GM20431 (cell line): ENCODE data around the gene STT3B.

Experiments used
- in situ Hi-C: fragments of 300-500 bp; cut with MseI, MboI; formaldehyde crosslinking; loops from one replicate; pipeline ENCODE4 v1.15.0; 2020; ENCODE audit warnings: low sequenced_read_pairs; ENCODE audit not compliant: unreplicated experiment

The STT3B gene

DNA sequence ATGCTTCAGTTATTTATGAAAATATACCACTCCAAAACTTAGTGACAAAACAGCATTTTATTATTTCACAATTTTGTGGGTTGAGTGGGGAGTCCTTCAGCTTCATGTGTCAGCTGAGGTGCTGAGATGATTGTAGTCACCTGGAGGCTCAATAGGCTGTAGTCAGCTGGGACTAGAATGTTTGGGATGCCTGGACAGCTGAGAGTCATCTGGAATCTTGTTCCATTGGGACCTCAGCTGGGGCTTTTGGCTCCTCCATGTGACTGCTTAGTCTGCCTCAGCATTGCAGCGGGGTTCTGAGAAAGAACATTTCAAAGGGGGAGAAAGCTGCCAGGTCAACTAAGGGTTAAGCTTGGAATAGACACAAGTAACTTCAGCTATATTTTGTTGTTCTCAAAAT is 13.4 kb downstream of the STT3B start:
- in situ Hi-C loops, result no loop called here

DNA sequence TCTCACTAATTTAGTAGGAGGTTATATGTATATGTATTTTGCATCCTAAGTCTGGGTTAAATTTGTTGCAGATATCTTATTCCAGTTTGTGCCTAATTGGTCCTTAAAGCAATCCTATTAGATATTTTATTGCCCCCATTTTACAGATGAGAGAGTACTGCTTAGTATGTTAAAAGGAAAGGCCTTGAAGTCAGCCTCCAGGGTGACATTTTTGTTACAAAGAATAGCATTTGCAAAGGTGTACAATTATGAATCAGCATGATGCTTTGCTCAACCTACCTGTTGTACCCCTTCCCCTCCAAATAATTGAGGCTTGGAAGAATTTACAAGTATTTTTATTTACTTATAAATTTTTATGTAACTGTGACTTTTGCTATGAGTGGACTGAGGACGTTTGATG is 14.0 kb downstream of the STT3B start:
- in situ Hi-C loops, result no loop called here

DNA sequence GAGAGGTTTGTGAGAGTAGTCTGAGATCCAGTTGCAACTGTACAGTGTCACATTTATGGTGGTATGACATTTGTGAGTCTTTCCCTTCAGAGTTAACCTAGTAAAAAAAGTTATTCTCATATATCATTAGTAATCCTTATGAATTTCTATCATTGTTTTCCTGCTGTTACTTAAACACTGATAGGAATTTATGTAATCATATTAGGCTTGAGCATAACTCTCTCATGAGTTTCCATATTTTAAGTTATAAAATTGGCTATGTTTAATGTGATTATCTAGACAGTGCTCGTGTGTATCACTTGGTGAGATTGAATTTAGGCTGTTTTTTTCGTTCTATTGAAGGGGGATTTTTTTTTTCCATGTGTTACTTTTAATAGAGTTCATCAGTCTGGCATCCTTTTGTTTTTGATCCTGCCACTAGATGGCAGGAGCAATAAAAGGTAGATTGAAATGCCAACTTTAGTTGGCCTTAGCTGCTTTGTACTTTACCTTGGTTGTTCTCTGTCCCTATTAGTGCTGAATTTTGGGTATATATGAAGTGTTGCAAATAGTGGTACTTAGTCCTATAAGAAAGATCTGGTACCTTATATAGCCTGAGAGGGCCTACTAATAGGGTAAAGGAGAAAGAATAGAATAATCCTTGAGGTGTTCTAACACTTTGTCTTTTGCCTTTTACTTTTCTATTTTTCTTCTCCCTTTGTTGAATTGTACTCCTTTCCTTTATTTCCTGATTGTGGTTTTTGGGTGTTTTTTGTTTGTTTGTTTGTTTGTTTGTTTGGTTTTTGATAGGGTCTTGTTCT is 17.9 kb downstream of the STT3B start:
- in situ Hi-C loops, result no loop called here

DNA sequence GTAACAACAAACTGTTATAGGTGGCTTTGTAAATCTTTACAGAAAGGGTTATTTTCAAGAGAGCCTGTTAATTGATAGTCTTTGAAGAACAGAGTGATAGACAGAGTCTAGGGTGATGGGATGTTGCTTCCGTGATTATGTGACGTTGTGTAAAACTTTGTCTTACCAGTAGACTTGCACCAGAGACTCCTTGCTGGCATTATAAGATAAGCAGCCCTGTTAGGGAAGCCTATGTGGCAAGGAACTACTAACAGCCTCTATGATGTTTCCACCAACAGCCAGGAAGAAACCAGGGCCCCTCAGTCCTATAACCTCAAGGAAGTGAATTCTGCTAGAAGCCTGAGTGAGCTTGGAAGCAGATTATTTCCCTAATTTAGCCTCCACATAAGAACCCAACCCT is 18.9 kb downstream of the STT3B start:
- in situ Hi-C loops, result no loop called here

DNA sequence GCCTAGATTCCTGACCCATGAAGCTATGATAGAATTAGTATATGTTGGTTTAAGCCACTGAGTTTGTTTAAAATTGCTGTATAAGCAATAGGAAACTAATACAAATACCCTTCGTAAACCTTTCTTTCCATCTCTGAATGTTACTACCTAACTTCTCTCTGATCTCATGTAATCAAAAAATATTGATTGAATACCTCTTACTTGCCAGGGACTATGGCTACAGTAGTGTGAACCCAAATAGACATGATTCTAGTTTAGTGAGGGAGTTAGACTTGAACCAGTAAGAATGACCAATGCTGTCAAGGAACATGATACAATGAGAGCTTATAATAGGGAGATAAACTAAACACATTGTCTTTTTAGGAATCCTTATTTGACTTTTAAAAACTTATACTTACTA is 19.4 kb downstream of the STT3B start:
- in situ Hi-C loops, result no loop called here

DNA sequence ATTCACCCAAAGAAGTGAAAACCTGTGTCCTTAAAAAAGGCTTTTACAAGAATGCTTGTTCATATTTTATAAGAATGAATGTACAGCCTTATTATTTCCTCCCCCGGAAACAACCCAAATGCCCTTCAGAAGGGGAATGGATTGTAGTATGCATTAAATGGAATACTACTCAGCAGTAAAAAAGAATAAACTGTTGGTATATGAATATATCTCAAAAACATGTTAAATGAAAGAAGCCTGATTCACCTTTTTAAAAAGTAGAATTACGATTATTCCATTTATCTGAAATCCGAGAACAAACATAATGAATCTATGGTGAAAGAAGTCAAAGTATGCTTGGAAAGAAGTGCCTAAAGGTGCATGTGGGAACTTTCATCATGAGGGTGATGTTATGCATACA is 20.5 kb downstream of the STT3B start:
- in situ Hi-C loops, result no loop called here

DNA sequence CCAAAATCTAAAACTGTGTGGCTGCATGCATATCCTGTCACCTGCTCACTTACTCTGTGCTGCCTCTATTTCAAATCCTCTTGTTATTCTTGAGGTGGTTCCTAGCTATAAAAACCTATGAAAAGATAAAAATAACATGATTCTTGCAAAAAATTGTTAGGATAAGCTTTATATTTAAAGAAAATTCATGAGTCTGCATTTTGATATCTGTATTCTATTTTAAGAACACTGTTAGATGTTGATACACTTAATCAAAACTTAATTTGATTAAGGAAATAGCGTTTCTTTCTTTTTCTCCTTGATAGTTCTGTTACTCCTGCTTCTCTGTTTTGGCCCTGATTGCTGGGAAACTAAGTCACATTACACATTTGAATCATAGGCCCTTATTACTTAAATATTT is 22.5 kb downstream of the STT3B start:
- in situ Hi-C loops, result no loop called here

DNA sequence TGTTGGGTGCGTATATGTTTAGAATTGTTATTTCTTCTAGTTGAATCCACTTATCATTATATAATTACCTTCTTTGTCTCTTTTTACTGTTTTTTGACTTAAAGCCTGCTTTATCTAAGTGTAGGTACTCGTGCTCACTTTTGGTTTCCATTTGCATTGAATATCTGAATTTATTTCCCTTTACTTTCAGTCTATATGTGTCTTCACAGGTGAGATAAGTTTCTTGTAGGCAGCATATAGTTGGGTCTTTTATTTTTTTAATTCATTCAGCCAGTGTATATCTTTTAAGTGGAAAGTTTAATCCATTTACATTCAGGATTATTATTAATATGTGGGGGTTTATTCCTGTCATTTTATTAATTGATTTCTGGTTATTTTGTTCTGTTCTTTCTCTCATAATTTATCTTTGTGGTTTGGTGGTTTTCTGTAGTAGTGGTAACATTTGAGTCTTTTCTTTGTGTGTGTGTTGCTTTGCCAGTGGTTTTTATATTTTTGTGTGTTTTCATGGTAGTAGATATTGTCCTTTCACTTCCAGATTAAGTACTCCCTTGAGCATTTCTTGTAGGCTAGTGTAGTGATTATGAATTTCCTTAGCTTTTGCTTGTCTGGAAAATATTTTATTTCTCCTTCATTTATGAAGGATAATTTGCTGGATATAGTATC is 27.3 kb downstream of the STT3B start:
- in situ Hi-C loops, result no loop called here

DNA sequence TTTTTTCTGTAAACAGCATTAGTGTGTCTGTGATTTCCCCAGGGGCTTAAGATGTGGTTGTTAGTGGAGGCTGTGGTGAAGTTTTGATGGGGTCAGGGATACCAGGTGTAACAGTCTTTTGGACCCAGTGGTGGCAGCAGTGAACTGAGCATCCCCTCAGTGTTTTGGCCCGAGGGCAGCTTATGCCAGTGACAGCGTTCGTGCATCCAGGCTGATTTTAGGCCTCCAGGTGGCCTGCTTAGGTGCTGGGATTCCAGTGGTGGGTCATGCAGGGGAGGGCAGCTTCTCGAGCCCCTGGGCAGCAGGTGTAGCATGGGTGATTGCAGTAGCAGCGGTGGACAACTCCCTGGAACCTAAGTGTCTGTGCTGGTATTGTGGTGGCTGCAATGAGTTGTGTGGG is 29.2 kb downstream of the STT3B start:
- in situ Hi-C loops, result no loop called here

DNA sequence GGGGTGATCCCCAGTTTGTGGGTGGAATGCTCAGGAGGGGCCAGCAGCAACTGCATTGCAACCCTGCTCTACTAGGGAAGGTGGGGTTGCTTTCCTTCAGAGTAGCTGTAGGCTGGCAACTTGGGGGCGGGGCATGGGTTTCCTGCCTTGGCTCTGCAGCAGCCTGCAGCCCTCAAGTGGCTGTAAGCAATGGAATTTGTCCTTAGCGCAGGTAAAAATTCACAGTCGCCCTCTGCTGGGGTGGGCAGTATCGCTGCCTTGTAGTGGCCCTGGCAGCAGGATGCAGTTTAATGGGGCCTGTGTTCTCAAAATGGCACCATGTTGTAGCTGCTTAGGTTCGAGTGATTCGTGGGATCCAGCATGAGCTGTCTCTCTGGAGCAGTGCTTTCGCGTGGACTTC is 29.8 kb downstream of the STT3B start:
- in situ Hi-C loops, result no loop called here

DNA sequence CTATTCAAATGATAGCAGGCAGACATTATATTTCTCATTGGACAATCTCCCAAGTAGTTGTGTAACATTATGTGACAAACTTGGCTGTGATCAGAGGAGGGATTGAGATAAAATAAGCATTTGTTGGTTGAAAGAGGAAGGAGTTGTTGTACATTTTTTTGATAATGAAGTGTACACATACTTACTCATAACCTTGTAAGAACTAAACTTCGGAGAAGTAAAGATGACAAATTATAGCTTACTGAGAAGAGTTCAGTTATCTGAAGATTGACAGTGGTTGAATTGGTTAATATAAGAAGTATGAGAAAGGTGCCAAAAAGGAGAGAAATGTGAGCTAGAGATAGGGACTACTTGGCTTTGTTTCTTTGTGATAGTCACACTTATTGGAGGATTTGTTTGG is 32.6 kb downstream of the STT3B start:
- in situ Hi-C loops, result no loop called here

DNA sequence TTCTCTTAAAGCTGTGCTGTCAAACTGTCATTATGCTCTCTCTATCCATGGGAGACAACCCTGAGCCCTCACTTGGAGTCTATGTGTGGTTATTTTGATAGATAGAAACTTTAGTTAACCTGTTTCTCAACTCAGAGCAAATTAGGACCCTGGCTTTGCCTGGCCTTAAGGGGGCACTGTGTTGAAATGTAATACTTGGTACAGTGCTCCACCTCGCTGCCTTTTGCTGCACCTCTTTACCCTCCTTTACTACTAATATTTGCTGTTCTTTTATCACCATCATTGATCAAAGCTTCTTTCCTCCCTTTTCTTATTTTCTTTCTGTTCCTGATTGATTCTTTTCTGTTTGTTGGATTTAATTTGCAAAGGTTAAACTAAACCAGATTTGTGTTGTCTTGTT is 34.3 kb downstream of the STT3B start:
- in situ Hi-C loops, result no loop called here

DNA sequence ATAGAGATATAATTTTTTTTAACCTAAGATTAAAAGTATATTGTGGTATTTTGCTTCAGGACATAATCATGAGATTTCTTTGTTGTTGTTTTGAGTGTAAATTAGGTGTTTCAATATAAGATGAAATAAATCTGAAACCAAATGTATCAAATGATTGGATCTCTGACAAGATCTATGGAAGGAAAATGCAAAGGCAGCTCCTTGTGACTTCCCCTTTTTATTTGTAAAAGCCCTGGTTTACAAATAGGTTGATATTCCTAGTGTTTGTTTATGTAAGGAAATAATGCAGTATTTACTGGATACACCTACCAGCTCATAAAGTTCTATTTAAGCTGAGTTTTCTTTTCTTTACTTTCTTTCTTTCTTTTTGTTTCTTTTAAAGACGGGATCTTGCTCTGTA is 35.9 kb downstream of the STT3B start:
- in situ Hi-C loops, result no loop called here

DNA sequence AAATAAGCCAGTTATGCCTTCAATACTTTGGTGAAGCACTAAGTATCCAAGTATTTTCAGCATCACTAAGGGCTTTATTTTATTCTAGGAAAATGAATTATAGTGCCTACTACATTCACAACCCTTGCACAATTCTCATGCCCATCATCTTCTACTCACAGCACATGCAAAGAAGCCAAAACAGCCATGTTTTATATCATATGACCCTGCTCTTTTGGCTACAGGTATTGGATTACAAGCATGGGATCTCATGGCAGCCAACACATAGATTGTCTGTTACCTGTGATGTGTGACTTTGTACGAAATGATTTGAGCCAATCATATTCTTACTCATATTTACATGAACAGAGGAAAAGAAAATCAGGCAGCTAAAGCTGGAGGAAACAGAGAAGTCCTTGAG is 38.6 kb downstream of the STT3B start:
- in situ Hi-C loops, result no loop called here

DNA sequence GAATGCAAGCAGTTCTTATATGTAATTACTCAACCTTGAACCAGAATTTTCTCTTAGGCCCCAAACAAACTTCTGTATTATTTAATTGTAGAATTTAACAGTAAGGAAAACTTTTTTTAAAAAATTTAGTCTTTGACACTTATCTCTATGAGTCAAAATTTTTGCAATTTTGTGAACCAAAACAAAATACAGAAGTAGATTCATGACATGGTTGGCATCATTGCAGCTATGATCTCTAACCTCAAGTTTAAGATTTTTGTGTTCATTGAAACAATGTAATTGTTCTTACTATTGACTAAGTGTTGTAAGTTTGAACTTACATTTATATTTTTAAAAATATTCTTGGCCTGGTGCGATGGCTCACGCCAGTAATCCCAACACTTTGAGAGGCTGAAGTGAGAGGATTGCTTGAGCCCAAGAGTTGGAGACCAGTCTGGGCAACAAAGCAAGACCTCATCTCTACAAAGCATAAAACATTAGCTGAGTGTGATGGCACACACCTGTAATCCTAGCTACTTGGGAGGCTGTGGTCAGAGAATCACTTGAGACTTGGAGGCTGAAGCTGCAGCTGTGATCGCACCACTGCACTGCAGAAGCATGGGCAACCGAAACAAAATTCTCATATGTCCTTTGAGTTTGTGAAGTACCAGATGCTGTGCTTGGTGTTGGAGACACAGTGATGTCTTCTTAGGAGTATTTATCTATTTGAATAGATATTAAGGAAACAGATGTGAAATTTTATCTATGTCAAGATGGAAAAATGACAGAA is 39.7 kb downstream of the STT3B start:
- in situ Hi-C loops, result no loop called here

DNA sequence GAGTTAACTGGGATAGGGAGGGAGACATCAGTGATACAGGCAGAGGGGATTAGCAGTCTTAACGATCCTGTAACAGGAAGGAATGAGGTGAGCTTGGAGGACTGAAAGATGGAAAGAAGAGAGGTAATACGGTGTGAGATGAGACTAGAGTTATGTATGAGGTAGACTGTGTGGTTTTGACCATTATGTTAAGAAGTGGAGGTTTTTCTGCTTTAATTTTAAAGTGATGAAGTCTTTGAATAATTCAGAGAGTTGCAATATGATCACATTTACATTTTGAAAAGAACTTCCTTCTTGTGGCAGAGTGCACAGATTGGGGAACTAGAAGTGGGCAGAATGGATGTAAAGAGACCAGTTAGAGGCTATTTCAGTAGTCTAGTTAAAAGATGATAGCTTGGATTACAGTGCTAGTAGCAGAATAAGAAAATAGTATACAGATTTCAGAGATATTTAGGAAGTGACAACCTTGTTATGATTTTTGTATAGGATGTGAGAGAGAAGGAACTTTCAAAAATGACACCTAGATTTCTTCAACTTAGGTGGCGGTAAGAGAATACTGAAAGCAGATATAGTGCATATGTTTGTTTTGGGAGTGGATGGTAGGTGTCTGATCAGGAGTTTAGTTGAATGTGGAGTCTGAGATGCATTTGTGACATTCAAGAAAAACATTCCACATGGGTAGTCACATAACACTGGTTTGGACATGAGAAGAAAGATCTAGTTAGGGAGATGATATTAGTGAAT is 40.5 kb downstream of the STT3B start:
- in situ Hi-C loops, result no loop called here

DNA sequence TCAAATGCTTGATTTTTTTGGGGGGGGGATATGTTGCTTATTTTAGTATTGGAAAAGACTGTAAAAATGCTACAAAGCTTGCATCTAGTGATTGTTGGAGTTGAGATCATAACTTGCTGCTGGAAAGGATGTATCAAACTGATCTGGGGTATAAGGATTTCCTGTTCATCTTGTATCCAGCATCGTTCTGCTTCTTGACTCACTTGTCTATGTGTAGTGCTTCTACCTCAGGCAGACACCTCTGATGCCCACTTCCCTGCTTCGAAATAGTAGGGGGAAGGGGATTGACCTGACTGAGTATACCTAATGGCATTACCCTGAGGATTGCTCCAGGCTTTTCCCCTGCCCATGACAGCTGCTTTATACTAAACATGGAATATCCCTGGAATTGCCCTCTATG is 42.7 kb downstream of the STT3B start:
- in situ Hi-C loops, result no loop called here

DNA sequence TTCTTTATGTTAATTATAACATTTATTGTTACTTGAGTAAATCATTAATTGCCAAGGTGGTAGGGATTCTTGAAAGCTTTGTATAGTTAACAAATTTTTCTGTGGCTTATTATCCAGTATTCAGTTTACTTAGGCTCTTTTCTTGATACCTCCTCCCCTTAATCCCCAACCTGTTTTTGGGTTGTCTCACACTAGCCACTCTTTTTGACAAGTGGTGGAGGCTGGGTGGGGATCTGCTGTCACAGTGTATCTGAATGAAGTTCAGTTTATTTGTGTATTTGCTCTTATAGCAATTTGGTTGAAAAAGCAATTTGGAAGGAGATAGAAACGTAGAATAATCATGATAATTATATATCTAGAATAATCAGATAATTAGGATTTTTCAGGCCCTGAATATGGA is 43.8 kb downstream of the STT3B start:
- in situ Hi-C loops, result no loop called here

DNA sequence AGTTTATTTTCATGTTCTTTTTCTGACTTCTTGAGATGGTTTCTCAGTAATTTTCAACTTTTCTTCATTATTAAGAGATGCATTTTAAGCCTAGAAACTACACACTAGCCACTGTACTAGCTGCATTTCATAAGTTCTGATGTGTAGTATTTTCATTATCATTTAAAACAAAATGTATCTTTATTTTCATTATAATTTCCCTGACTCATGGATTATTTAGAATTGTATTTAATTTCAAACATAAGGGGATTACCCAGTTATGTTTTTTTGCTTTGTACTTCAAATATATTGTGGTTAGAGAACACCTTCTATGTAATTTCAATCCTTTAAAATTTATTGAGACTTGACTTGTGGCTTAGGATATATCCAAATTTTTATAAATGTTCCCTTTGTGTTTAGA is 44.5 kb downstream of the STT3B start:
- in situ Hi-C loops, result no loop called here

DNA sequence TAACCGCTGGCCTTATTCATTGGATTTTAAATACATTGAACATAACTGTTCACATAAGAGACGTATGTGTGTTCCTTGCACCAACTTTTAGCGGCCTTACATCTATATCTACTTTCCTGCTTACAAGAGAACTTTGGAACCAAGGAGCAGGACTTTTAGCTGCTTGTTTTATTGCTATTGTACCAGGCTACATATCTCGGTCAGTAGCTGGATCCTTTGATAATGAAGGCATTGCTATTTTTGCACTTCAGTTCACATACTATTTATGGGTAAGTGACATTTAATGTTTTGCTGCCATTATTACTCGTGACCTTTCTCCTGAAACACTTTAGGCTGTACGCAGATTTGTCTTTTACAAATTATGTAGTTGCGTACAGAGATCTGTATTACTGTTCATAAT is 47.1 kb downstream of the STT3B start:
- in situ Hi-C loops, result no loop called here

DNA sequence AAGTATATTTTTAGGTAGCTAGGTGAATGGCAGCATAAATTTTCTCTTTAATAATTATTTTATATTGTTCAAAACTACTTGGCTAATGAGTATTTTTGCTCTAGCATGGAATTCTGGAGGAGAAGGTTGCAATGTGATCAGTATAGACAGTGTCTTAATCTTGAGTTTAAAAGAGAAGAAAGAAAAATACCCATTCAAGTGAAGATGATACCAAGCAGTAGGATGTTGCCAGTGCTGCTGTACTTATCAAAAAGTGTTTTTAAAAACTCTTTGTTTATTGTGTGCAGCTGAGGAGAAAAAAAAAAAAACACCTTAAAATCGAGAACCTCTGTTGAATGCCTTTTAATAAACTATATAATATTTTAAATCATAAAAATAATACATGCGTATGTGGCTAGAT is 47.9 kb downstream of the STT3B start:
- in situ Hi-C loops, result no loop called here
